GM21447 (cell line): ENCODE data around the gene DNAJC11.
"Not testable (repeated sequence)": the region's sequence is repeated elsewhere in the genome, so short reads cannot be mapped to it uniquely, and the experiment has no call there.

ENCODE experiments used
- ATAC-seq: cut with Tn5 transposase; IDR thresholded peaks from one replicate; pipeline ENCODE4 v1.9.1; 2021; ENCODE audit not compliant: unreplicated experiment

The DNAJC11 gene

DNA sequence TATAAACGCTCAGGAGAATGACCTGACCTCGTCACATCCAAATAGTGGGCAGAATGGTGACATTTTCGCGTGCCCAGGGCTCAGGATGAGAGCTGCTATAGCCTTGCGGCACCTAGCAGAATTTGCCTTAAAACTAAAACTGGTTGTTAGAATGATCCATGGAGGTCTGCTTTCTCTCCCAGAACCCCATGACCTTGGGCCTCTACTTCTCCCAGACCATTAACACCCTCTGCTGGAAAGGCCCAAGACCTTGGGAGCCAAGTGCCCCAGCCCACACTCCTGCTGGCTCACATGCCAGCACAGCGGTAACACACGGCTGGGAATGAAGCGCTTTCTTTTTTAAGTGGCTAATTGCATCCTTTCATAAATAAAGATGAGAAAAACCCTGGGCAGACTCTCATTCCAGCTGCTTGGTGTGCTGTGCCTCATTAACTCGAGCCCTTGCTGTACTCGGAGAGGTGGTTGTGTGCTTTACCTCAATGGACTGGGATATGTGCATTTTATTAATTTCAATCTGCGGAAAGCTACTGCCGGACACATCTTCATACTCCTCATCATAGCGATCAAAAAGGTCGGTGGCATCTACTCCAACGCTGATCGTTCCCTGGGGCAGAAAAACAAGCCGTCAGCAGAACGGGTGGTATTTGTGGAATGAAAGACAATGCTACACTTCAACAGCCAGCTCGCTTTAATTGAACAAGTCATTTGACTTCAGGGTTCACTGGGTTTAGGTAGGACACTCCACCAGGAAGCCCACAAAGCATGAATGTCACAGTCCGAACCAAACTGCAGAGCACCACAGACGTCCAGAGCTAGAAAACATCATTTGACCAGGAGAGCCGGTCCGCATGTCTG, 48.0 kb downstream of the DNAJC11 start:
- ATAC-seq, result no peak

DNA sequence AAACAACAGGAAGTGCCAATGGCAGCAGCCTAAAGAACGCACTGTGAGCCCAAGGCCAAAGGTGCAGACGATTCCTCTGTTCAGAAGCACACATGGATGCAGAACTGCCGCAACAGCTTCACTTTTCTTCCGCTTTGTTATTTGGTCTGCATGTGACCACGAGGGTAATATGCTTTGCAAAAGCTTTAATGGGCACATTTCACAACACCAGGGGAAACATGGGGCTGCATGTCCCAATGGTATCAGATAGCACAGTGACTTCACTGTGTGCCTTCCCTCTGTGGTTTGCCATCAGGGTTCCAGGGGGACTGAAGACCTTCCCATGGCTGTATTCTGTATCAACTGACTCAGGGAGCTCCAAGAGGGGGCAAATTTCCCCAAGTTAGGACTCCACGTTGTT, 48.6 kb downstream of the DNAJC11 start:
- ATAC-seq, result no peak

DNA sequence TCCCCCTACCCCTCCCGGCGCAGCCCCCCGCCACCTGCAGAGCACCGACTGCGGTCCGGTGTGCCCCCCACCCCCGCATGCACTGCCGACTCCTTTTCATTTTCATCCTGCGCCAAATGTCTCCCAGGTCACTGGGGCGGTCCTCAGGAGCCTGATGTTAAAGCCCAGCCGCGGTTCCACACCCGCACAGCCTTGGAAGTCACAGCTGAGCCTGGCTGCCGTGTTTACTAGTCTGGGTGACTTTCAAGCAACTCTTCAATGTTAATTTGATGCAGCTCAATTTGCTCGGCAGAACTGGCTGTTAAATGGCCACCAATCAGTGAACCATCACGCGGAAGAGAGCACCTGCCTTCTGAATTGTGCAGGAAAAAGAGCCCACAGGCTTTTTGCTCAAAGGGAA, 49.7 kb downstream of the DNAJC11 start:
- no peak for ATAC-seq

DNA sequence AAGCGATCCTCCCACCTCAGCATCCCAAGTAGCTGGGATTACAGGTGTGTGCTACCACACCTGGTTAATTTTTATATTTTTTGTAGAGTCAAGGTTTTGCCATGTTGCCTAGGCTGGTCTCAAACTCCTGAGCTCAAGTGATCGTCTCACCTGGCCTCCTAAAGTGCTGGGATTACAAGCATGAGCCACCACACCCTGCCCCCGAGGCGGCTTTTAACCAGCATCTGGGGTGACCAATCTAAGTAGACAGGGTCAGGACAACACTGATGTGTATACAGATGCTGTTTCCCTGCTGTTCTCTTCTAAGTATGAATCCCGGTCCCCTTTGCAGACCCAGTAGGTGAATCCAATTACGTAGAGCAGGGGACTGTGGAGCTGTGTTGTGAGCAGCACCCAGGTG, 53.1 kb downstream of the DNAJC11 start:
- ATAC-seq, result no peak

DNA sequence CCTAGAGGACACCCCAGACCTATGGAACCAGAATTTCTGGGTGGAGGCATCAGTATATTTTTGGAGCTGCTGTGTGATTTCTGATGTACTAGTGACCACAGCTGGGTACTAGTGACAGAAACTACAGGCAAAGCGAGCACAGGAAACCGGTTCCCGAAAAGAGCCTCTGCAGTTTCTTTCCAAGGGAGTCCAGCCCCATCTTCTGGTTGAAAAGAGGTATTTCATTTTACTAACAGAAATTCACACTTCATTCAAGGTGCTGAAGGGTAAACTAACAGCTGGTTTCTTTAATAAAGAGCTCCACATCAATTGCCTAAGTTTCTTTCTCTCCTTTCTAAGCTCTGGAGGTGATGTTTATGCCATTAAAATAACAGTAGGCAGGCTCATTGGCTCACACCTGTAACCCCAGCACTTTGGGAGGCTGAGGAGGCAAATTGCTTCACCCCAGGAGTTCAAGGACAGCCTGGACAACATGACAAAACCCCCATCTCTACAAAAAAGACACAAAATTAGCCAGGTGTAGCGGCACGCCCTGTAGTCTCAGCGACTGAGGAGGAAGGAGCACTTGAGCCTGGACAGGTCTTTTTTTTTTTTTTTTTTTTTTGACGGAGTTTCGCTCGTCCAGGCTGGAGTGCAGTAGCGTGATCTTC, 55.0 kb downstream of the DNAJC11 start:
- ATAC-seq, result no peak

DNA sequence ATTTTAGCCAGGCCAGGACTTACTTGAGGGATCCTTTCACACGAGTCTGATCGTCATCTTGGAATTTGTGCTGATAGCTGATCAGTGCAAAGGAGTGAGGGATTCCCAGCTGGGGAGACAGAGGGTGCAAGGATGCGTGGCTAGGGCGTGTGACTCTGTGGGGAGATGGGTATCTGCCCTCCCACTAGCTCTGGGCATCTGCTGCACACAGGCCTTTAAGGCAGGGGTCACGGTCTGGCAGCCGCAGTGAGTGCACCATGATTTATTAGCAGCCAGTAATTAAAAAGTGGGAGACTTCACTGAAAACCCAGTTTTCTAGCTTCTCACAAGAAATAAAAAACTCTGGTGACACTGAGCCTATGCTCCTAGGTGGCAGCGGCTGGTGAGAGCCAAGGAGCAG, 56.6 kb downstream of the DNAJC11 start:
- no peak for ATAC-seq

DNA sequence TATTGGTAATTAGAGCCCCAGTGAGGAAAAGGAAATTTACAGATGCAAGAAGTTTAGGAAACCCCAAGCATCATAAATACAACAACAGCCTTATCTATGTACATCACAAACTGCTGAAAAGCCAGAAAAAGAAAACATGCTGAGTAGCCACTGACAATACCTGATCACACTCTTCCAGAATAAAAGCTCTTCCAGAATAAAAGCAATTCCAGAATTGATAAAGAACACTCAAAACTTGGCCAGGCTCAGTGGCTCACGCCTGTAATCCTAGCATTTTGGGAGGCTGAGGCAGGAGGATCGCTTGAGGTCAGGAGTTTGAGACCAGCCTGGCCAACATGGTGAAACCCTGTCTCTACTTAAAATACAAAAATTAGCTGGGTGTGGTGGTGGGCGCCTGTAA, 60.7 kb downstream of the DNAJC11 start:
- not testable (repeated sequence) for ATAC-seq

DNA sequence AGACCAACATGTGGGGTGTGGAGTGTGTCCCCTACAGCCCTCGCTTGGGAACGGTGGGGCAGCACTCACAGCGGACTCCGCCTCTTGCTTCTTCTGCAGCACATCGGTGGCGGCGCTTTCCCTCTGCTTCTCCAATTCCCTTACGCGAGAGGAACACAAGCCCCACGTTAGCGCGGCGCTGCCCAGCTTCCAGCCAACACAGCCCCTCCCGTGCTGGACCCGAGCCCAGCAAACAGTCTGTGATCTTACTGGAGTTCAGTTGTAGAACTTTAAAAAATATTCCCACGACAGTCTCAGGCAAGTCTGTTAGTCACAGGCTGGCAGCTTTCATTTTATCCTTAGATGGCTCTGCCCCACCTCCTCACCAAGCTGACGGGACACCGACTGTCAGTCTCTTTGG, 63.4 kb downstream of the DNAJC11 start:
- no peak for ATAC-seq

DNA sequence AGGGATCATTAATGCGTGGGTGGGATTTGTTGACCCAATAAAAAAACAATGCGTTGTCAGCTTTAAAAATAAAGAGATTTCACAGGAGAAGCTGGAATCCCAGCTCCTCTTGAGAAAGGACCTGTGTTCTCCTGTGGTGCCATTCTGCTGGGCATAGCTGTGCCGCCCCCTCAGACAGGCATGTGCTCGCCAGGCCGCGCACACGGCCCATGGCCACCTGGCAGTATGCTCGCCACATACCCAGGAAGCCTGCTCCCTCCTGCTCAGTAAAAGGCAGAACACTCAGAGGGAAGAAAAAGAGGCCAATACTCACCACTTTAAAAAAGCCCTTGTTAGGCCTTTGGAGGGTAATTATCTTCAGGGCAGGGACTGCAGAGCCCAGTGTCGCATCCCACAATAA, 63.8 kb downstream of the DNAJC11 start:
- no peak for ATAC-seq

DNA sequence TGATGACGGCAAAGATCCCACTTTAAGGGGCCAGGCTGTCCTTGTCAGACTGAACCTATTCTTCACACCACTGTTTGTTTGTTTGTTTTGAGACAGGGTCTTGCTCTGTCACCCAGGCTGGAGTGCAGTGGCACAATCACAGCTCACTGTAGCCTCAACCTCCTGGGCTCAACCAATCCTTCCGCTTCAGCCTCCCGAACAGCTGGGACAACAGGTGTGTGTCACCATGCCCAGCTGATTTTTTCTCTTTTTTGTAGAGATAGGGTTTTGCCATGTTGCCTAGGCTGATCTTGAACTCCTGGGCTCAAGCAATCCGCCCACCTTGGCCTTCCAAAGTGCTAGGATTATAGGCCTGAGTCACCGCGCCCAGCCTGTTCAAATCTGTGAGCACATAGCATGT, 64.8 kb downstream of the DNAJC11 start:
- not testable (repeated sequence) for ATAC-seq

DNA sequence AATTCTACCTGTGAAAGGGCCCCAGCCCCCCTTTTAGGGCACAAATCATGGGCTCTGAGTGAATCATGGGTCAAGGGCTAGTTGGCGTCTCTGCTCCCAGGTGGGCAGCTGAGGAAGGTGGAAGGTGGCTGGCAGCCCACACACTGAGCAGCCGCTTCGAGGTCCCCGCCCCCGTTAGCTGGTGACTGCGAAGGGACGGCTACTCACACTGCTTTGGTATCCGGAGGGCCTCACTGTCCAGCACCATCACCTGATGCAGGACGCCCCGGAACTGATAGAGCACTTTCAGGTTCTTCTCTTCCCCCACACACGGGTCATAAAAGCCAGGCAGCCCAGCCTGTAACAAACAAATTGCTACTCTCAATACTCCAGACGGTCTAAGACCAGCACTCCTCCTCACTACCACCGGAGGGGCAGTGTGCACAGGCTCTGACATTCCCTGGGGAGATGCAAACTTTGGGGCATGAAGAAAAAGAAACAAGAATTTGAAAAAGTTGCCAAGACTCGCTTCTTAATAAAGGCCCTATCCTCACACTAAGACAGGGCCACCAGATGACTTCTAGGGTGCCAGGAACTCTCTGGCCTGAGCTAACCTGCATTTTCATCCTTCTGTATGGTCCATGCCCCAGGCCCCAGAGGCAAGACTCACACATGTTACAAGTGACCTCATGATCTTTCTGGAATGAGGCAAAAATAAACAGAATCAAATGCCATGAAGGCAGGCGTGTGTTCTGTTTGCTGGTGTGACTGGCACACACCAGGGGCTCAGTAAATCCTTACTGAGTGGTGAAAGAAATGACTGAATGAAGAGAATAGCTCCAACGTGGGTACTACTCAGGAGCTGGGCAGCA, 65.5 kb downstream of the DNAJC11 start:
- no peak for ATAC-seq

DNA sequence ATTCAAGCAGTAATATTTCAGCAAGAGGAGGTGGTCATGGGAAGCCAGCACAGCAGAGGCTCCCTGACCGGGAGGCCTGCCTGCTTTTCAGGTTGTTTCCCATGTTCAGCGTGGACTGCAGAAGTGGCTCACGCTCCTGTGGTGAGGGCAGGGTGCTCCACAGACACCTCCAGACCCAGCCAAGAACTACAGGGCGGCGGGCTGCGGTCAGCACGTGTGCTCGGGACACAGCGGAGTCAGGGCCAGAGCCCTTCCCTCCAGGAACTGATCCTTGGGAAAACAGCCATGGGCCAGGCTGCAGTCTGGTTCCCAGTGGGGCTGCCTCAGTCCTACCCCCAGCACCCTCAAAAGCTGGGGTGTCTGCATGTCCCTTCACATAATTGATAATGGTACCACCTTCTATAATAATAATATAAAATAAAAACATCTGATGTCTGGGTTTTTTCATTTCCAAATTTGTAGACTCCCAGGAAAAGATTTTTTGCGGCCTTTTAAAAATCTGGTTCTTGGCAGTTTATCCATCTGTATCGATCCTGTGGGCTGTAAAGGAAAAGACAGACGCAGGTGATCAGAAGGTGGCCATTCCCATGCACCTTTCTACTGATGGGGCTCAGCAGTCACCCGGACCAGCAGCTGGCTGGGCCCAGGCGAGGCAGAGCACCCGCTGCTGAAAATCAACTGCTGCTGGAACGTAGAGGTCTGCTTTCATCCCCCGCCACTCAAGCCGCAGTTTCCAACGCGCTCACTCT, 66.3 kb downstream of the DNAJC11 start:
- no peak for ATAC-seq

DNA sequence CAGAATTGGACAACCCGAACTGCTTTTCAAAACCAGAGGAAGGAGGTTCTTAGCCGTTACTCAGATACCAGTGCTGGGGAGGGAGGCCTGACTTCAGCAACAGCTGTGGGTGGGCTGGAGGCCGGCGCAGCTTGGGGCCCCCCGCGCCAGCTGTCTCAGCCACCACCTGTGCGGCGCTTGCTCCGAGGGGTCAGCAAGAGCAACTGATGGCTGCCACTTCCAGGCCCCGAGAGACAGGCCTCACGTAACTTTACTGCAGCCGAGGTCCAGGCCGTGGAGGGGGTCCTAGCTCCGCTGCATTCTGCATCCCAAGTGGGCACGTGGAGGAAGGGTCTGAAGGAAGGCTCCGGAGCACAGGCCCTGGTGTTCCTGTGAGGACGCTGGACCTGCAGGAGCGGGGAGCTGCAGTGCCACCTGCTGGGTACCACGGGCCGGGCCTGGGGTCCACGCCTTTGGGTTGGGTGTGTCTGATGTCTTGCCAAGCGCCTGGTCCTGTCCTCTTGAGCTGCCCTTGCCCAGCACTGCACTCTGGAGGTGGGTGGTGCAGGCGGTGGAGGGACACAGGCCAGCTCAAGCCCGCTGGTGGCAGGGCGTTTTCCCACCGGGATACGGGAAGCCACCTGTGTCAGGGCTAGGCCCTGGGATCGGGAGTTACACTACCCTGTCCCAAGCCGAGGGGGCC, 67.1 kb downstream of the DNAJC11 start:
- no peak for ATAC-seq

DNA sequence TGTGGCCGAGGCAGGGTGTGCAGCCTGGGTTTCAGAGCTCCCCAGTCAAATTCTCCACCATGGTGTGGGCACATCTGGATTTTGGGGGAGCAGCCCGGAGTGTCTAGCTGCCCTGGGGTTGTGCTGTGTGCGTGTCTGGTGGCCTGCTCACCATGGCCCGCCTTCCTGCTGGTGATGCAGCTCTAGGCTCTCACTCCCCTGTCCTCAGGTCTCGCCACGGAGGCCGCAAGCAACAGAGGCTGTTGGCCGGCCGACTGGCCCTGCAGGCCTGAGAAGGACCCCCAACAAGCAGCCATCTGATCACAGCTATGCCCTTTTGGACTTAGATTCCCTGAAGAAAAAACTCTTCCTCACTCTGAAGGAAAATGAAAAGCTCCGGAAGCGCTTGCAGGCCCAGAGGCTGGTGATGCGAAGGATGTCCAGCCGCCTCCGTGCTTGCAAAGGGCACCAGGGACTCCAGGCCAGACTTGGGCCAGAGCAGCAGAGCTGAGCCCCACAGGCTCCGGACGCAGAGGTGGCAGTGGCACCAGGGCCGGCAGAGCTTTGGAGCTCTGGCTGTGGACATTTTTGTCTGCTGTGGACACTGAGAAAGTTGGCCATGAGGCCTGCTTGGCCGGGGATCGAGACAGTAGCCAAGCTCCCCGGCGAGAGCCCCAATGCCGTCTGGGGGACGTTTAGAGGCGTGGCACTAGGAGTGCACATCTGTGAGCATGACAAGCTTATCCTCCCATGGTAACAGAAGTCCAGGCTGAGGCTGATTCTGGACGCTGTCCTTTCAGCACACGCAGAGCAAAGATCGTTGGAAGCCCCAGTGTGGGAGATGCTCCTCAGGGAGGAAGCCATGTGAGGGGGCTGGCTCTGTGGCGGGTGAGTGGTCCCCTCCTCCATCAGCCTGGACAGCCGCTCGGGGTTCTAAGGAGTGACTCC, 68.8 kb downstream of the DNAJC11 start:
- ATAC-seq, result no peak

DNA sequence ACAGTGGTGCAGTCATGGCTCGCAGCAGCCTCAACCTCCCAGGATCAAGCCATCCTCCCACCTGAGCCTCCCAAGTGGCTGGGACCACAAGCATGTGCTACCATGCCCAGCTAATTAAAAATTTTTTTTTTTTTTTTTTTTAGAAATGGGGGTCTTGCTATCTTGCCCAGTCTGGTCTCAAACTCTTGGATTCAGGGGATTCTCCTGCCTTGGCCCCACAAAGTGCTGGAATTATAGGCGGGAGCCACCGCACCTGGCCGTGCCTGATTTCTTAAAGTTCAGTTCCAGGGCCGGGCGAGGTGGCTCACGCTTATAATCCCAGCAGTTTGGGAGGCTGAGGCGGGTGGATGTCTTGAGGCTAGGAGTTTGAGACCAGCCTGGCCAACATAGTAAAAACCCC, 70.6 kb downstream of the DNAJC11 start:
- ATAC-seq, result no peak

DNA sequence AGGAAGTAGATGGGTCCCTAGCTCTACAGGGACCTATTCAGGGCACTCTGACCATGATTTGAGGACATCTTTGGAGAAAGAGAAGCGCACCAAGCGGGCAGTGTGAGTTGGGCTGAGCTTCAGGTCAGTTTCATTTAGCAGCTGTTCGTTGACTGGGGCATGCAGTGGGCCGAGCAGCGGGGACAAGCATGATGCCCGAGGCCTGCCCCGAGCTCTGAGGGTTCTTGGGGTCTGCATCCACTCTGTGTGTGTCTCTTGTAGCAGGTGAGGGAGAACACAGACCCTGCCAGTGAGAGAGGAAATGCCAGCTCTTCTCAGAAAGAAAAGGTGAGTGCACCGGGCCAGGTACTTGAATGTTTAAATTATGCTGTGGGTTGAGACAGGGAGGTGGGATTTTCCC, 71.6 kb downstream of the DNAJC11 start:
- ATAC-seq, result no peak

DNA sequence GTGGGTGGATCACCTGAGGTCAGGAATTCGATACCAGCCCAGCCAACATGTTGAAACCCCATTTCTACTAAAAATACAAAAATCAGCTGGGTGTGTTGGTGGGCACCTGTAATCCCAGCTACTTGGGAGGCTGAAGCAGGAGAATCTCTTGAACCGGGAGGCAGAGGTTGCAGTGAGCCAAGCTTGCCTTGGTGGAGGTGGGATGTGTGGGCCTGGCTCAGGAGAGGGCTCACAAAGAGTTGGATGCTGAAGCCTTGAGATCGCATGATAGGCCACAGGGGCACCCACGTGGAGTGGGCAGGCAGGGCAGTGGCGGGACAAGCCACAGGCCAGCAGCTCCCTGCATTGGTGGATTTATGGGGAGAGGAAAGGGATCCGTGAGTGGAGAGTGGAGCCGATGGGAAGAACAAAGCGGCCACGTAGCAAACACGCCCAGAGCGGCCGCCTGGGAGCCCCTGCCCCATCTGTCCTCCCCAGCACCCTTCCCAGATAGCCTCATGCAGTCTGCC, 72.6 kb downstream of the DNAJC11 start:
- ATAC-seq, result no peak

DNA sequence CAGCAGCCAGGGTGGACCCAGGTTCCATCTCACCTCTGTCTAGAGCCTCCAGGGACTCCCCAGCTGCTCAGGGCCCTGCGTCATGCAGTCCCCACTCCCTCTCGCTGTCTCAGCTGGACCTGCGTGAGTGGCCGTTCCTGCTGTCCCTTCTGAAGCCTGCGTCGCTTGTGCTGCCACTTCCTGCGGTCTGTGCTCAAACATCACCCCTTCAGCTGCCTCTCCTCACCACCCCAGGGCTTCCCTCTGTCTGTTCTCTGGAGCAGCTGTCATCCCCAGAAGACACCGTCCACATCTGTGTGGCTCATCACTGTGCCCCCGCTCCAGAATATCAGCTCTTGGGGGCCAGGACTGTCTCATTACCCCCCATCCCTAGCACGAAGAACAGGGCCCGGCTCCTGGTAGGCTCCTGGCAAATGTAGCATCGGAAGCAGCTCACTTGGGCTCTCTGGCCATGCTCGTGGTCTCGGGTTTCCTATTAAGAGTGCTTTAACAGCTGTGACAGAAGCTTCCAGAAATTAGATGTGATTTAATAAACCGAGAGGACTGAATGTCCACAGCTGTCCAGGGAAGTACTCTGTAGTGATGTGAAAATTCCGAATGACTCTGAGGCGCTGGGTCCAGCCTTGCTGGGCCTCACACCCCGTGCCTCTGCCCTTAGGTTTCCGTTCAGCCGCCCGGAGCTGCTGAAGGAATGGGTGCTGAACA, 73.6 kb downstream of the DNAJC11 start:
- ATAC-seq, result no peak

DNA sequence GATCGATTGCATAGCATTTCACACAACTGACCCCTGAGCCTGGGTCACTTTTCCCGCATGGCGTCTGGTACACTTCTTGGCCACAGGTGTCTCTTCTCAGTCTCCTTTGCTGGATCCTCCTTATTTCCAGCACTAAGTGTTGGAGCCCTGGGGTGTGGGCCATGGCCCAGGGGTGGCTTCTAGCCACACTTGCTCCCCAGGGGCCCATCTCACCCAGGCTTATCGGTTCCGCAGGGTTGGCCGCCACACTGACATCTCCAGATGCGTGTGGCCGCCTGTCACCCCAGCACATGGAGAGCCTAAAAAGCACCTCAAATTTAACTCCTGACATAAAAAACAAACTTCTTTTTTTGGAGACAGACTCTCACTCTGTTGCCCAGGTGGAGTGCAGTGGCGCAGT, 74.6 kb downstream of the DNAJC11 start:
- no peak for ATAC-seq
